Activated T-cell treated with anti-CD3 and anti-CD28 coated beads, Interleukin-2, amount 50 U/mL, for 1 hour (primary cell): ENCODE data around the gene NAV3.

Source experiments
- DNase-seq: peaks from one replicate; pipeline ENCODE4 v3.0.0-alpha.2; 2020

The NAV3 gene

DNA sequence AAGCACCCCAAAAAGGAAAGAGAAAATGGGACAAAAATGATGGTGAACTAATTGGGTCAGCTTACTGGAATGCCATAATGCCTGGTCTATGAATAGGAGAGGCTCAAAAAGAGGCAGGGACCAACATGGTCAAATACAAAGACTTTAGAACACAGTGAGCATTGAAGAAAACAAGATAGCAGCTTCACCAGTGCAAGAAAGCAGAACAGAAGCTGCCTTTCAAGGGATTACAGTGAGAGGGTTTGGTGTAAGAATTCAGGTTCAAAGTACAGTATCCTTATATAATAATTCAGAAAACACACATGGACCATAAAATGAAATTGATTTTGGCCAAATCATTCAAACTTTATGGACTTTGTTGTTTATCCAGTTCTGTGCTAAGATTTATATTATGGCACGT, 162.1 kb downstream of the NAV3 start:
- DNase-seq: no peak

DNA sequence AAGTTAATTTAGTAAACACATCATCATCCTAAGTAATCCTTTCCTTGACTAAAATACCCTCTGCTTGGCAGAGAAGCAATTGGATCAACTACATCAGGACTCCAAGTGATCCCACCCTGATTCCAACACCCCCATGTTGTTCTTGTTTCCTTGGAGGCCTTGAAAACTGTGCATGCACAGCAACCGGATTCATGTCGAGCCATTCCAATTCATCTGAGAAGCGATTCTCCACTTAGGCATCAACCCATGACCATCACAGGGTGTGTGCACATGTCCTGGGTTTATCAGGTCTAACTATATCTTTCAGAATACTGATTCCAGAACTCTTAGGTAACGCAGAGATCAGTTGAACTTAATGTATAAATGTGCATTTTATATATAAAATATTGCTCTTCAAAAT, 163.0 kb downstream of the NAV3 start:
- no peak for DNase-seq

DNA sequence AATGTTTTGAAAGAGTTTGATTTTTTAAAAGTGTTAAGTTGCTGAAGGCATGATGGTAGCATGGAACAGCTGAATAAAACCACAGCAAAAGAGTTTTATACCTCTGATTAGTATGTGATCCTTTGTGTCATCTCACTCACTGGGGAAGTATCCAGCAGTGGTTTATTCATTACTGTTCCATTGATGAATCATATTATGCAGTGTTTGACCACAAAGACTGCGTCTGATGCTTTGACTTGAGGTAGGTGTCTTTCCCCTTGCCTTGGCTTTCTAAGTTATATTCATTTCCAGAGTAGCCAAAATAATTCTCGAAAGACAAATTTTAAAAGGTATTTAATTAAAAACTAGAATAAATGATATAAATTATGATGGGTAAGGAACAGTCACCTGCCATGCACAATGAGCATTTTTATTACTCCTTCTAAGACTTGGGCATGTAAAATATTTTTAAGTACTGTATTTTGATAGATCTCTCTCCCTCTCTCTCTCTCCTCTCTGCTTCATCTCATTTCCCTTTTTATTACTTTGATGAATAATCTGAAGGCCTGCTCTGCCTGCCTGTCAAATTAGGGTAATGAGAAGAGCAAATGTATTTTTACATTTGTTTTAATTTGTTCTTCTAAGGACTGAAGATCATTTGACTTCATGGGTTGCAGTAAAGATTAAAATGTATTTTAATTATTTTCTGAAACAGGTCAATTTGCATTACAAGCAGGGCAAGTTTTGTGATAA, 164.9 kb downstream of the NAV3 start:
- DNase-seq: no peak

DNA sequence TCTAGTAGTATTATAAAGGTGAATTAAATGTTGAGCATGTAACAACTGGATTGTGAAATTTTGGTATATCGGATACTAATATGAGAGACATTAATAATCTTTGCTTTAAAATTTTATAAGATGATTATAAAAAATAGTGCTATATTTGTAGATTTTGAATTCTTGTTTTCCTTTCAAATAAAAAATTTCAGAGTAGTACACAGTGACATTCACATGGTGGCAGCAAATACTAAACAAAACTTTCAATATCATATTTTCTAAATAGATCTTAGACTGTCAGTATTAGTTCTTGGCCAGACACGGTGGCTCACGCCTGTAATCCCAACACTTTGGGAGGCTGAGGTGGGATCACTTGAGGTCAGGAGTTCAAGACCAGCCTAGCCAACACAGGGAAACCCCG, 166.0 kb downstream of the NAV3 start:
- no peak for DNase-seq

DNA sequence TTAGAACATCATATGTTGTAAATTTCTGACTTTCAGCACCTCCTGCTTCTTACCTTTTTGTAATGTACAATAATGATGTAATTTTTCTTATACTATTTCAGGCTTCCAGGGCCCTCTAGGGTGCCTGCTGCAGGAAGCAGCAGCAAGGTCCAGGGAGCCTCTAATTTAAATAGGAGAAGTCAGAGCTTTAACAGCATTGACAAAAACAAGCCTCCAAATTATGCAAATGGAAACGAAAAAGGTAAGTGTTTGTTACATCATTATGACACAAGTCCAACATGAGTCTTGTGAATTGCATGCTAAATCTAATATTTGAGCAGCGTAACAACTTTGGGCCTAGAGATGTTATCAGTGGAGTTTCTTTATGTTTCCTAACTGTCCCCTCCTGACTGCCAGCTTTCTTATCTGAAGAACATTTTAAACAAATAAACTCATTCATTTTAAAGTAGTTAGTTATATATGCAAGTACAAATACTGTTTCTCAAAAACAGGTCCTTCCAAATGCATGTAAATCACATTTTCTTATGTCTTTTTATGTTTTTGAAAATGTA, 167.6 kb downstream of the NAV3 start:
- DNase-seq: no peak

DNA sequence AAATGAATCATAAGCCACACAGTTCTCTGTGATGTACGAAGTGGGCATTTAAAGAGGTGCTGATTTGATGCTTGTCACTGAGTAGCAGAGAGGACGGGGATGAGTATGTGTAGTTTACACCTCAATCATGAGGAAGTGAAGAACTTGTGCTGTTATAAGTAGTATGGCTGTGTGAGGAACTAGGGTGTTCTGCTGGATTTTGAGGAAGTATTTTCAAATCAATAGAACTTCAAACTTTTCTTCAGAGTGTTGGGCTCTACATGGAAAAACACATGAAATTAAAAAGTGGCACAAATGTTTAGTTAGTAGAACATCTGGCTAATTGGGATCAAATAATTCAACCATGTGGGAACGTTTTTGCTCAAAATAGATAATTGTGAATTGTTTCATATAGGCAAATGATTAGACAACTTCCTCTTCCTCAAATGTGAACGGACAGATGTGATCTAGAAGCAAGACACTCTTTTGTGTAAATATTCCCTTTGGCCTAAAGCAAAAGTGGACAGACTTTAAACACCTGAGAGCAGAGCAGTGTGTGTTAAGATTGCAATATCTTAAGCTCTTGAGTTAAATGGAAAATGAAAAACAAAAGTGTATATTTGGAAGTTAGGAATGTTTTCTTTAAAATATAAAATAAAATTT, 168.5 kb downstream of the NAV3 start:
- DNase-seq: no peak

DNA sequence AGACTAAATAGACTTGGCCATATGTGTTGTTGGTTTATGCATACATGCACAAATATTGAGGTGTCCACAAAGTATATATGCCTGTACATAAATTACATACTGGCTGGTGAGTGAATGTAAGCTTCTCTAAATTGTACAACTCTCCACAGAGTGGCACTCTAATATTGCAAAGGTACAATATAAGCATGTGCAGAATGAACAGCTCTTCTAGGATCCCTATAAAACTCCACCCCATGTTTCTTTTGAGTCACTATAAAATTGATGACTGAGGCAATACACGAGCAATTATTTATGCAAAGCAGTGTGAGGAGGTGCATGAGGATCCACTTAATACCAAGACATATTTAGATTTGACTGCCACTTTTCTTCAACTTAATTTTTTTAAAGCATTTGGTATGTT, 172.2 kb downstream of the NAV3 start:
- no peak for DNase-seq

DNA sequence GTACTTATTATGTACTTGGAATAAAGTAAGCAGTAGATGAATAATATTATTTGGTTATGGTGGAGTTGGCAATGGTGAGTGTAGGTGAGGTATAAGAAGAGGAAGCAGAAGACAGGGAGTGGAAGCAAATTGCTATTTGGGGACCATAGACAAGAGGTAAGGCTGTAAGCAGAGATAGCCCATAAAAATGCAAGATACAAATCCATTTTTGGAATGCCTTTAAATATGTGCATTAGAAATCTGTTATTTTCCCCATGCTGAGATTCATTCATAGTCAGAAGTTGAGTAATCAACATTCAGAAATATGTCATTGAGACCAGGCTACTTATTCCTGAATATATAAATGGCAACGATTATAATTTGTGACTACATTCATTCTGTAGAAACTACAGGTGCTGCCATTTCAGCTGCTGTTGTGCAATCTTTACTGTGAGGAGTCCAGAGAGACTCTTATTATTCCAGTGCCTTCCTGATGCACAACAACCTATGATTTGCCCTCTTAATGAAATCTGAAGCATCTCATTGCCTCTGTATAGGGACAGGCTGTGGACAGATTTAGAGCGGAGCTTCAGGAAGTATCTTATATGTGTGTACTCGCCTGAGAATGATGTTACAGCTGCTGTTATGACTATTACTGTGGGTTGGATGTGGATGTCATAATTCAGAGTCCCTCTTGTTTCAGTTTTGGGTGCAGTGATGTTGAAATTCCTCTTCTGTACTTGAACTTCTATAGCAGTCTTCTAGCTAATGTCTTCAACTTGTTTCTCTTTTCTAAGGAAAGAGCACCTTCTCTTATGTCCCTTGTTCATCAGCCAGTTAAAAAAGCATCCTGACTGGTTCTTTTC, 173.8 kb downstream of the NAV3 start:
- DNase-seq: no peak

DNA sequence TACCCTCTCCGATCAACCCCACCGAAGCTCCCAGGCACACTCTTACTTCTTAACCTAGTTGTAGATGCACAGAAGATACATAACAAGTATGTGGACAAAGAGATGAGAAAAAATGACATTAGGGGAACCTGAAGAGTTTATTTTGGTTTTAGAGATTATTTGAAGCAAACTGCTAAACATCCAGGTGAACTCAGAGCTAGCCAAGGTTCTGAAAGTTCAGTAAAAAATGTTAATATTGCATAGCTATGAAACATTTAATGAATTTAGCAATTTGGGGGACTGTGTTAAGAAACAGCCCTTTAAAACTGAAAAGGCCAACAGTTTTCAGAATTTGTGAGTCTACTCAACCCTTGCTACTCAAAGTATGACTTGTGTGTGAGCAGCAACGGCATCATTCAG, 174.4 kb downstream of the NAV3 start:
- no peak for DNase-seq

DNA sequence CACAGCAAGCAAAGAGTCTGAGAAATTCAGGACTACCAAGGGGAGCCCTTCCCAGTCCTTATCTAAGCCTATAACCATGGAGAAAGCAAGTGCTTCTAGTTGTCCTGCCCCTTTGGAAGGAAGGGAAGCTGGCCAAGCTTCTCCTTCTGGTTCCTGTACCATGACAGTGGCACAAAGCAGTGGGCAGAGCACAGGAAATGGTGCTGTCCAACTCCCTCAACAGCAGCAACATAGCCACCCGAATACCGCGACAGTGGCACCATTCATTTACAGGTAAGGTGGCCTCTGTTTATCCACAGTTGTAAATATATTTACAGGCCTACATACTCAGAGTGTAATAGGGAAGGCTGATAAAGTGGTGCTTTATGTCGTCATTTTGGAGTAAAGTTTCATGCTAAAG, 176.5 kb downstream of the NAV3 start:
- no peak for DNase-seq

DNA sequence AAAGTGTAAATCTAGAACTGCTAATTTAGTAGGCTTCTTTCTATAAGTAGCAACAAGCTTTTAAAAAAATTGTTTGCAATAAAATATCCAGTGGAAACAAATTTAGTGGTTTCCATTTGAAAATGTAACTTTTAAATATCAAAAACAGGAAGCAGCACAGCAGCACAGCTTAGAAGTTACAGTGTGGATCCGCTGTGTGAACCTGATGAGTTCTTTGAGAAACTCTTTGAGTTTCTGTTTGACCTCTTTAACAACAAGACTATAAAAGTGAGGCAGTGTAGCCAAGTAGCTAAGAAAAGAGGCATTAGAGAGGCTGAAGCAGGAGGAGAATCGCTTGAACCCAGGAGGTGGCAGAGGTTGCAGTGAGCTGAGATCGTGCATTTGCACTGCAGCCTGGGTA, 178.3 kb downstream of the NAV3 start:
- DNase-seq: no peak

DNA sequence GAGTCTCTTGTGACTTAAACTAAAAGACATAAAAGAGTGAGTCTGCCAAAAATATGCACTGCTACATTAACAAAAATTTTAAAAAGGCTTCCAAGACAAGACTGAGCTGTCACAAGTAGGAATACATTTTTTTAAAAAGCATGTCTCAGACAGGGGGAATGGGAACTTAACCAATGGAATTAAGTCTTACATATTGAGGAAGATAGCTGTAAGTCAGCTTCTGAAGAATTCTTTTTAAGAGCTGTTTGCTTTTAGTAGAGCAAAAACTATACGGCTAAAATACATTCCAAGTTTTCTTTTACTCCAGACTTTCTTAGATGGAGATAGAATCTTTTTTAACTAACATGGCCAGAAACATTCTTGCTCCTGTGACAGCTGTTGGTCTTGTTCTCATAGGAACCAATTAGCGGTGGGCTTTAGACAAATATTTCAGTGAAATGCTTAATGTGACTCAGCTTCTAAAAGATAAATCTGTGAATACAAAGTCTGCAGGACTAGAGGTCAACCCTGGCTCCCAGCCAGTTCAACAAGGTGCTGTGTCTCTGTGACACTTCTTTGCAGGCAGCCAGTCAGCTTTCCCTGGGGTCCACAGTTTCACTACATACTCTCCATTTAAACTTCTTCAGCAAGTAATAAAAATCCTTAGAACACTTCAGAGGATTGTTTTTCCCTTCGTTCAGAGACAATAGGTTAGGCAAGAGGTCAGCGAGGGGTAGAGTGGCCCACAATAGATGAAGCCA, 187.6 kb downstream of the NAV3 start:
- DNase-seq: no peak

DNA sequence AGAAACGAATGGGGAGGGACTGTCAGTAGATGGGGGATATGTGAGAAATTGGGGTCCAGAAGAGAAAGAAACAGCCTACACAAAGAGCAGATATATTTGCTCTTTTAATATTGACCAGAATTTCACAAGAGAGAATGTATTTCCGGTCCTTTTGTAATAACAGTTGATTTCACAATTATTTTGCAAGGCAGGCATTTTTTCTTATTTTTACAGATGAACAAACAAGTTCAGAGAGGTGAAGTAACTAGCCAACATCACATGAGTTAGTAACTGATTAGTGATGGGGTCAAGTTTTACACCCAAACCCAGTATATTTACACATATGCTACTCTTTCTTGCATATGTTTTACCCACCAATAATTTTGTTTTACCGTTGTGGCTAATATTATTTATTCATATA, 188.2 kb downstream of the NAV3 start:
- DNase-seq: no peak

DNA sequence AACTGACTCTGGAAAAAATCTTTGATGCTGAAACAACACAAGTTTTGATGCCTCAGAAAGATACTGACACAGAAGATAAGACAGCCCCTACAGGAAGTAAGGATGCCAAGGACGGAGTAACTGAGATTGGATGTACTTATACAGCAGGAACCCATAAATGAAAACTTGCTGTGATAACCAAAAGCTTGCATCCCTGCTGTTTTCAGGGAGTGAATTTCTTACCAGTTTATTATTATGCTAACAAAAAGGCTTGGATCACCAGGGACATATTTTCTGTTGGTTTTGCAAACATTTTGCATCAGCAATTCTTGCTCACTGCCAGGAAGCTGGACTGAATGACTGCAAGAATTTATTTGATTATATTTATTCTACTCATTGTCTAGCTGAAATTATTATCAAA, 197.7 kb downstream of the NAV3 start:
- DNase-seq: no peak

DNA sequence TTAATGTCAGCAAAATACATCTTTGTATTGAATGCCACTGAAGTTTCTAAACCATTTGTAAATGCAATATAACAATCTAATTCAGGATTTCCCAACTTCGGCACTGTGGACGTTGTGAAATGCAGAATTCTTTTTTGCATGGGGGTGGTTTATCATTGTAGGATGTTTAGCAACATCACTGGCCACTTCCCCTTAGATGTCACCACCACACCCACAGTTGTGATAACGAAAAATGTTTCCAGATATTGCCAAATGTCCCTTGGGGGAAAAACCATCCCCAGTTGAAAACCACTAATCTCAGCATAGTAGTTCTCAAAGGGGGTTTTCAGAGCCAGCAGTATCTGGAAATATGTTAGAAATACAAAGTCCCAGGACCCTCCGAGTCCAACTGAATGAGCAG, 203.3 kb downstream of the NAV3 start:
- DNase-seq: no peak

DNA sequence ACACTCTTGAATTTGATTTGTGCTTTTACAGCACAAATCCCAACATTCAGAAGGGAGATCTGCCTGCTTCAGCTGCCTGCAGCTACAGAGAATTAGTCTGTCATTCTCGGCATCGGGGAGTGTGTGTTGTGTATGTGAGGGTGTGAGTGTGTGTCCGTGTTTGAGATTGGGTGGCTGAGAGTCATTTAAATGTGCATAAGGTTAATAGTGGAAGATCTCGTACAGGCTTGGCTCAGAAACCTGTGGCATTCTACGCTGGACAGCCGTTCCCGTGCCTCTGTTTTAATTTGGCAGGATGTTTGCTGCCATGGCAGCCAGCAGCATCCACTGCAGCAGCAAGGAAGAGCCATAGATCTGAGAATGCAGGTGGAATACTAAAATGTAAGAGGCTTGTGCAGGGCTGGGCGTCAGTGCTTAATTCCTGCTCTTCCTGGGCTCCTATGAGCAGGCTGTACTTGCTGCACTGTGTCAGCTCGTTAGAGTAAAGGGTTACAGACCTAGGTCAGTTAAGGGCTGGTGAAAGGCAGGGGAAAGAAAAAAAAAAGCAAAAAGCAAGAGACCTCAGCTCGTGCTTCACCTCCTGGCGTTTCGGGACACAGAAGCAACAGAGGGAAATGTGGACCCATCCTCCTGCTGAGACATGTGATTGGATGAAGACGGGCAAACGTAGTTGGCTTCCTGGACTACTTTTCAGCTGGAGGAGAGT, 205.4 kb downstream of the NAV3 start:
- DNase-seq: no peak

DNA sequence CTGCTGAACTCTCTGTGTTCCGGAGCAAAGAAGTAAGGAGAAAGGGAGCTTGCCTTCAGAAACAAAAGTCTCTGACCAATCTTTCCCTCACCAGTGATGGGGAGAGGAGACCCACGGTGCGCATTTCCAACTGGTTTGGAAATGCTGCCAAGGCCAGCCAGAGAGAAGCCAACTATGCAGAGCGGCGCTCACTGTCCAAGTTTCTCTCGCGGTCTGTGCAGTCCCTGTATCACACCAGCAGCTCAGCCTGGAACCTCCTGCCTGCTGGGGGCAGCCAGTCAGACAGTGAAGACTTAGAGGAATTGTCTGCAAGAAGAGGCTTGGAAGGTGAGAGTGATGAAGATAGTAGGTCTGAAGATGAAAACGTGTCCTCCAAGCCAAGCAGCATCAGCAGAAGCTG, 206.2 kb downstream of the NAV3 start:
- DNase-seq: no peak

DNA sequence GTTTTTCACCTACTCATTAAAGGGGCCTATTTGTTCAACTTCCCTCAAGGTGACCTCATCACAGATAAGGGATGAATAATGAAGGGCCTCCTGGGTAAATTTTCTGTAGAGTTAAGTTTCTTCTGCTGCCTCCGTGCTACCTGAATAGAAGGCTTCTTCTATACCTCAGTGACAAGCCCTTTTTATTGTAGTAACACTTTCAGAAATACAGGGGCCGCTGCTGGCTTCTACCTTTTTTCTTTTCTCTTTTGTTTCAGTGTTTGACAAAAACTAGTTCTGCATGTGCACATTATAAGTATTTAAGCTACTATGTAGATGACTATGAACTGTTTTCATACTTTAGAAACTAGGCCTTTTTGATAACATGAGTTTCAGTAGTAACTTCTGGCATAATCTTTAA, 207.0 kb downstream of the NAV3 start:
- DNase-seq: no peak

DNA sequence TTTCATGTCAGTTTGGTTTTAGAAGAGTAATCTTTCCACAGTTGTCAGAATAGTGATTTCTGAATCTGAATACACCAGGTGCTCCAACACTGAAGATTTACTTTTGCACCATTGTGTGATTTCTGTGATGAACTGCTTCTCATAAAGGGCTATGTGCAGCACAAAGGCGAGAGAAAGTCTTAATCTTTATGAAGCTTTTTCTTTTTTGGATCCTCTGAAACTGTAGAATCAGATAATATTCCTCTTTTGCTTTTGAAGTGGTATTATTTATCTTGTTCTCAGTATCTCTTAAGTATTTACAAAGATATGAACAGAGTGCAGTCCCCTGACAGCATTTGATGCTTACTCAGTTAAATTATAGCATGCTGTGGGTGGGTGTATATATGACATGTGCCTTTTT, 207.8 kb downstream of the NAV3 start:
- no peak for DNase-seq

DNA sequence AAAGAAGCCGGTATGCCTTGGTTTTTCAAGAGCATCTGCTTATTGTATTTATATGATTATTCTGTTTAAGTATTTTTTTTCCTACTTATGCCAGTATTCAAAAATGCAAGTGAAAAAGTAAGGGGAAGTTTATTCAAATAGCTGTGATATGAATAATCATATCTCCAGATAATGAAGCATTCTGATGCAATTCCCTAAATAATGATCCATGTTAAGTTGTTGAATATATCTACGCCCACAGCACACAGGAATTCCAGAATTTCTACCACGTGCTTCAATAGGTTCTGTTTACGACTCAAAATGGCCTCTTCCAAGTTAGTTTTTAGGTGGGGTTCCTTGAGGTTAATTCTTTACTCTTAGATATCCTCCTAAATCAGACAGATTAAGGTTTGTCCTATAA, 208.3 kb downstream of the NAV3 start:
- no peak for DNase-seq

DNA sequence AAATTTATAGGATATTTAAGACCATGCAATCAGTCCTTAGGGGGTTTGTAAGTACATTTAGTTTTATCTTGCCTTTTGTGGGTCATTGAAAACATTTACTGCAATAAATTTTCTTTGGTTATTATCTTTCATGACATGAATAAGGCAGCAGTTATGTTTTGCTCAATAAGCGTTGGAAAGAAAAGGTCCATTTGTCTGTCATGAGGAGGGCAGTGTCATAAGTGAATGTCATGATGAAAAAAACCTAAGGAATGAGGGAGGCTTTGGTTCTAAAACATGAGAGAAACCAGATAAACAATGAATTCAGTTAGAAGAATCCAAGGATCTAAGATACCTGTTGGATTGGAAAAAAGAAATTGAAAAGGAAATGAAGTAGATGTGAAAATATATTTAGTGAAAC, 209.4 kb downstream of the NAV3 start:
- no peak for DNase-seq

DNA sequence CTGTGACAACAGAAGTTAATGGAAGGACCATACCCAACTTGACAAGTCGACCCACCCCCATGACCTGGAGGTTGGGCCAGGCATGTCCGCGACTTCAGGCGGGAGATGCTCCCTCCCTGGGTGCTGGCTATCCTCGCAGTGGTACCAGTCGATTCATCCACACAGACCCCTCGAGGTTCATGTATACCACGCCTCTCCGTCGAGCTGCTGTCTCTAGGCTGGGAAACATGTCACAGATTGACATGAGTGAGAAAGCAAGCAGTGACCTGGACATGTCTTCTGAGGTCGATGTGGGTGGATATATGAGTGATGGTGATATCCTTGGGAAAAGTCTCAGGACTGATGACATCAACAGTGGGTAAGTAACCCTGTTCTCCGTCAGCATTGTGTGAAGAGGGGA, 220.1 kb downstream of the NAV3 start:
- no peak for DNase-seq
